Kidney glomerular epithelial cell (primary cell): ENCODE measurements around the gene LTB.
A peak's percentile ranks its signal among the peaks of the same experiment; 100 is the strongest.

Source experiments
- DNase-seq: peaks from one replicate; lab custom pipeline; 2025; lab: John Stamatoyannopoulos, UW

Gene LTB

GRCh38 chr6:31546958-31547726 lies 35.1 kb downstream of the LTB start, which contains the start of gene NFKBIL1:
NFKBIL1 (plus strand) TSS chr6:31547608; CDS start chr6:31547695, 87 bp downstream.
- DNase-seq = peak; percentile 94

- peak; percentile 93 for DNase-seq
Observed at GRCh38 chr6:31546339-31546957, 35.8 kb downstream of the LTB start, which contains the start of gene ATP6V1G2. ATP6V1G2 (minus strand) TSS chr6:31546608; CDS start chr6:31546559, 49 bp downstream.

- no peak for DNase-seq
Observed at GRCh38 chr6:31545291-31545690, 36.9 kb downstream of the LTB start.

- DNase-seq = no peak
Observed at GRCh38 chr6:31544676-31545075, 37.5 kb downstream of the LTB start.

- DNase-seq = no peak
Observed at GRCh38 chr6:31543639-31544038, 38.6 kb downstream of the LTB start.

- peak; percentile 96 for DNase-seq
Observed at GRCh38 chr6:31541658-31542521, 40.3 kb downstream of the LTB start, which contains the start of gene DDX39B. DDX39B (minus strand) TSS chr6:31542003; CDS start chr6:31540532, 1,471 bp downstream.

- peak; percentile 77 for DNase-seq
Observed at GRCh38 chr6:31541059-31541657, 41.1 kb downstream of the LTB start.

- DNase-seq = no peak
Observed at GRCh38 chr6:31540640-31541039, 41.6 kb downstream of the LTB start.

- no peak for DNase-seq
Observed at GRCh38 chr6:31538805-31539400, 43.3 kb downstream of the LTB start.

GRCh38 chr6:31535538-31536324 lies 46.5 kb downstream of the LTB start:
- no peak for DNase-seq

GRCh38 chr6:31534521-31535040 lies 47.6 kb downstream of the LTB start:
- no peak for DNase-seq

- no peak for DNase-seq
Observed at GRCh38 chr6:31534011-31534410, 48.2 kb downstream of the LTB start.

- DNase-seq = no peak
Observed at GRCh38 chr6:31533455-31533841, 48.8 kb downstream of the LTB start.

- no peak for DNase-seq
Observed at GRCh38 chr6:31532644-31533454, 49.4 kb downstream of the LTB start.

GRCh38 chr6:31531771-31532643 lies 50.2 kb downstream of the LTB start:
- DNase-seq = no peak

GRCh38 chr6:31531162-31531561 lies 51.1 kb downstream of the LTB start:
- DNase-seq = no peak

GRCh38 chr6:31530659-31531058 lies 51.6 kb downstream of the LTB start:
- no peak for DNase-seq
